Measurements from ENCODE around the gene EVI5.
A peak's percentile ranks its signal among the peaks of the same experiment; 100 is the strongest.

EVI5 gene

GRCh38 chr1:92476071-92476631, 308.8 kb downstream of the EVI5 start:
- Histone ChIP-seq H3K9me3 (ENCODE audit: control insufficient read depth, low read length) (no peaks in the 10 kb centered on the region), H3K4me3 (ENCODE audit: extremely low read depth, insufficient read depth, low read length, poor library complexity, severe bottlenecking) (no peak overlapping the region), H3K27ac (ENCODE audit: low read depth, low read length, severe bottlenecking) (no peak overlapping the region), H3K4me1 (ENCODE audit: control insufficient read depth, insufficient read depth, low read length, poor library complexity, severe bottlenecking) (peaks cover 3% of the 10 kb centered on the region), H3K36me3 (ENCODE audit: control insufficient read depth, insufficient read depth, low read length) (peaks cover 2% of the 10 kb centered on the region)
- 70 to 89% methylated on average over 7 to 8 of the region's 12 CpGs for WGBS, 2 experiments (ENCODE audit: insufficient coverage in 2 of 2)

DNA sequence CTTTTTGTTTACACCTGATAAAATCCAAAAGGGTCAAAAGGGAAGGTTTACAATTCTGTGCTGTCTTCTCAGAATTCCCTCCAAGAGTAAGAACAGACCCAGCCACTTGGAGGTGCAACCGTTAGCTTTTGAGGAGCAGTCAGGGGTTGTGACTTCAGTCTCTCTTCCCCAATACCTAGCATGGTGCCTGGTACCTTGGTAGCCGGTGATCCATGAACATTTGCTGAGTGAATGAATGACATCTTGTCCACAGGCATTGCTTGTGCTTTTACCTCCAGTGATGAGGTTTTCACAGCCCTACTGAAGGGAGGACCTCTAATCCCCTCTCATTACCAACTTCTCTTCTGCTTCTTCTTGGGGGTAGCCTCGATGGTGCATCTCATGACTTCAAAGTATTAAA, 309.9 kb downstream of the EVI5 start:
- Histone ChIP-seq H3K9me3 (ENCODE audit: control insufficient read depth, low read length) (no peaks in the 10 kb centered on the region), H3K36me3 (ENCODE audit: control insufficient read depth, insufficient read depth, low read length) (peaks cover 2% of the 10 kb centered on the region), H3K4me1 (ENCODE audit: control insufficient read depth, insufficient read depth, low read length, poor library complexity, severe bottlenecking) (no peaks in the 10 kb centered on the region), H3K27ac (ENCODE audit: low read depth, low read length, severe bottlenecking) (no peak overlapping the region), H3K4me3 (ENCODE audit: extremely low read depth, insufficient read depth, low read length, poor library complexity, severe bottlenecking) (no peak overlapping the region)
- WGBS, 2 experiments (ENCODE audit: insufficient coverage in 2 of 2), result 100% methylated on average over 2 of the region's 3 CpGs

DNA sequence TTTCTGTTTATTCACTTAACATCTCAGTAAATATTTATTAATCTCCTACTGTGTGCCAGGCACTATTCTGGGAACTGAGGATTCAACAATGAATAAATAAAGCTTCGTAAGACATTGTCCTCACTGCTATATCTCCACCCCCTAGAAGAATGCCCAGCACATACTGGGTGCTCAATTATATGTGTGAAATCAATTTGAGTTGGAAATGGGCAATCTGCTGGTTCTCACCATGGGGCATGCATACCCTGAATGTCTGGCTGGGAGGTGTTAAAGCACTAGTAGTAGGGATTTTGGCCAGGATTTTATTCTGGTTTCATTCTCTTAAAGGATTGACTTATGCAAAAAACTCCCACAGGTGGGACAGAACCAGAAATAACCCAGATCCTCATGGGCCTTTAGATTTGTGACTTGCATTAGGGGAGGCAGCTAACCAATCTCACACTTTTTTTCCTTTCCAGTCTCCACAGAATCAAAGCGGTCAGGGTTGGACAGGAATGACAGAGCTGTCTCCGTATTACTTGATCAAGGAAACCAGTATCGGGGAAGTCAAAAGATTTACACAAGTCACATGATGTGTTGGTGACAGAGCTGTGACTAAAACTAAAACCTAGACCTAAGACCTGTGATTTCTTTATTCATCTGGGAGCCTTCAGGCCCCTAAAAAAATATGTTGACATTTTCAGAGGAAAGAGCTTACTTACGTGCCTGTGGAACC, 311.0 kb downstream of the EVI5 start:
- Histone ChIP-seq H3K4me3 (ENCODE audit: extremely low read depth, insufficient read depth, low read length, poor library complexity, severe bottlenecking) (no peak overlapping the region), H3K36me3 (ENCODE audit: control insufficient read depth, insufficient read depth, low read length) (no peaks in the 10 kb centered on the region), H3K4me1 (ENCODE audit: control insufficient read depth, insufficient read depth, low read length, poor library complexity, severe bottlenecking) (no peaks in the 10 kb centered on the region), H3K9me3 (ENCODE audit: control insufficient read depth, low read length) (no peaks in the 10 kb centered on the region), H3K27ac (ENCODE audit: low read depth, low read length, severe bottlenecking) (no peak overlapping the region)
- WGBS, 2 experiments (ENCODE audit: insufficient coverage in 2 of 2), result 82 to 100% methylated on average over 2 of the region's 5 CpGs

DNA sequence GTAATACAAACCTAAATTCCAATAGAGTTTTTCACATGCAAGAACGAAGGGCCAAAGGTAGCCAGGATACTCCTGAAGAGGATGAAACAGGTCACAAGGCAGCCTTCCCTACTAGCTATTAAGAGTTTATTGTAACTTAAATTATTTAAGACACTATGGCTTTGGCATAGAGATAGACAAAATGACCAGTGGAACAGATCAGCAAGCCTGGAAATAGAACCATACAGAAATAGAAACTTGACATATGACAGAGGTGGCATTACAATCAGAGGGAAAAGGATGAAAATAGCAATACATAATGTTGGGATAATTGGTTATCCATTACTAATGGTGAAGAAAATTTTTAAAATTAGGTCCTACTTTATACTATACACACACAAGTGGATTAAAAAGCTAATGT, 314.7 kb downstream of the EVI5 start:
- Histone ChIP-seq H3K27ac (ENCODE audit: low read depth, low read length, severe bottlenecking) (no peak overlapping the region), H3K4me3 (ENCODE audit: extremely low read depth, insufficient read depth, low read length, poor library complexity, severe bottlenecking) (no peak overlapping the region), H3K36me3 (ENCODE audit: control insufficient read depth, insufficient read depth, low read length) (no peaks in the 10 kb centered on the region), H3K9me3 (ENCODE audit: control insufficient read depth, low read length) (no peaks in the 10 kb centered on the region), H3K4me1 (ENCODE audit: control insufficient read depth, insufficient read depth, low read length, poor library complexity, severe bottlenecking) (no peaks in the 10 kb centered on the region)
- no CpG with 5 or more reads among the region's 1 CpG for WGBS, 2 experiments (ENCODE audit: insufficient coverage in 2 of 2)

DNA sequence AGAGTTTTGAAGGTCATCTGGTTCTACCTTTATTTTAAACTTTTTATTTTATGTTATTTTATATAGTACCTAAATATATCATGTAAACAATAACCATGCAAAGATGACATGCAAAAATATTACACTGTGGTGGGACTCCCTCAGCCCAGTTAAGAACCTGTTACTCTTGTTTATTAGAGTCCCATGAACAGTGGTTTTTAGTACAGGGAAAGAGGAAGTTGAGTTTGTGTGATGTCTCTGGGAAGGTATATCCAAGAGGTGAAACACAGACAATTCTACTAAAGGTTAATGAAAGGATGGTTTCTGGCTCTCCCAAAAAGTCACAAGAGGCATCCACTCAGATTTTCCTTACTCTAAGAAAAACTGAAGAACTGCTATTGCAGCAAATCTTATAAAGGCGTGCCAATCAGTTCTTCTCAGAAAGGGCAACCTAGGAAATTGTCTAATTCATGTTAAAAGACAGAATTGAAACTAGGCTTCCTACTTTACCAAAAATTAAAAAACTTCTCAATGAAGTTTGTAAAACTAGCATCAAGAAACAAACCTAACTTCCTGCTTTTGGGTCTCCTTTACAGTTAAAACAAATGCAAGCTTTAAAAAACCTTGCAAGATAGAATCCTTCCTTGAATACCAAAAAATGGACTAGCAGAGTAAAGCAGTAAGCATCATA, 318.1 kb downstream of the EVI5 start:
- Histone ChIP-seq H3K36me3 (ENCODE audit: control insufficient read depth, insufficient read depth, low read length) (no peaks in the 10 kb centered on the region), H3K4me3 (ENCODE audit: extremely low read depth, insufficient read depth, low read length, poor library complexity, severe bottlenecking) (no peak overlapping the region), H3K4me1 (ENCODE audit: control insufficient read depth, insufficient read depth, low read length, poor library complexity, severe bottlenecking) (no peaks in the 10 kb centered on the region), H3K27ac (ENCODE audit: low read depth, low read length, severe bottlenecking) (no peak overlapping the region), H3K9me3 (ENCODE audit: control insufficient read depth, low read length) (no peaks in the 10 kb centered on the region)
- WGBS, 2 experiments (ENCODE audit: insufficient coverage in 2 of 2), result 100% methylated on average over 1 of the region's 1 CpG; no CpG with 5 or more reads in 1 of the 2 experiments

GRCh38 chr1:92465256-92465647, 319.7 kb downstream of the EVI5 start:
- H3K4me3 ChIP-seq (ENCODE audit: extremely low read depth, insufficient read depth, low read length, poor library complexity, severe bottlenecking), result no peak overlapping the region
- WGBS, 2 experiments (ENCODE audit: insufficient coverage in 2 of 2), result 80 to 100% methylated on average over 1 of the region's 1 CpG
- no peaks in the 10 kb centered on the region for H3K4me1 ChIP-seq (ENCODE audit: control insufficient read depth, insufficient read depth, low read length, poor library complexity, severe bottlenecking)
- H3K36me3 ChIP-seq (ENCODE audit: control insufficient read depth, insufficient read depth, low read length), result no peaks in the 10 kb centered on the region
- H3K27ac ChIP-seq (ENCODE audit: low read depth, low read length, severe bottlenecking), result no peak overlapping the region
- no peaks in the 10 kb centered on the region for H3K9me3 ChIP-seq (ENCODE audit: control insufficient read depth, low read length)

DNA sequence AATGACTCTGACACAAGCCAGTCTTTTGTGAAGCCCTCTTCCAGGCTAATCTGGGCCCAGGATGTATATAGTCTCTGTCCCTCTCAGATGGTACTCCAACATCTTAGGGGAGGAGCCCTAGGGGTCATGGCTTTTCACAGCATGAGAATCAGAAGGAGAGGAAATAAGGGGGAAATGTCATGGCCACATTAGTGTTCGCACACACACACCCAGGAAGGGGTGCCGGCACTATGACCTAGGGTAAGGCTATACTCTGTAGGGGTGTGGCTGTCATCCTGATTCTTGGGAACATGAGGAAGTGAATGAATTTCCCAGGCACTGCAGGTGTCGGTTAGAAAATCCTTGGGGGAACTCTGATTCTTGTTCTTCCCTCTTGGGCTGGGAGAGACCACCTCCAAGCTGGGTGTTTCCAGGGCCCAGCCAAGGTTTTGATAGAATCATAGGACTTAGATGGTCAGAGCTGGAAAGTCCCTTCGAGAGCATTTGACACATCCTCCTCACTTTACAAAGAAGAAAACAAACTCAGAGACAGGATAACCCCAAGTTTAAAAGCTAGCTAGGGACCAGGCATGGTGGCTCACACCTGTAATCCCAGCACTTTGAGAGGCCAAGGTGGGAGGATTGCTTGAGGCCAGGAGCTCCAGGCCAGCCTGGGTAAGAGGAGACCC, 320.2 kb downstream of the EVI5 start:
- 93% methylated on average over 2 to 3 of the region's 4 CpGs for WGBS, 2 experiments (ENCODE audit: insufficient coverage in 2 of 2)
- Histone ChIP-seq H3K36me3 (ENCODE audit: control insufficient read depth, insufficient read depth, low read length) (no peaks in the 10 kb centered on the region), H3K27ac (ENCODE audit: low read depth, low read length, severe bottlenecking) (no peak overlapping the region), H3K4me1 (ENCODE audit: control insufficient read depth, insufficient read depth, low read length, poor library complexity, severe bottlenecking) (no peaks in the 10 kb centered on the region), H3K4me3 (ENCODE audit: extremely low read depth, insufficient read depth, low read length, poor library complexity, severe bottlenecking) (no peak overlapping the region), H3K9me3 (ENCODE audit: control insufficient read depth, low read length) (no peaks in the 10 kb centered on the region)

DNA sequence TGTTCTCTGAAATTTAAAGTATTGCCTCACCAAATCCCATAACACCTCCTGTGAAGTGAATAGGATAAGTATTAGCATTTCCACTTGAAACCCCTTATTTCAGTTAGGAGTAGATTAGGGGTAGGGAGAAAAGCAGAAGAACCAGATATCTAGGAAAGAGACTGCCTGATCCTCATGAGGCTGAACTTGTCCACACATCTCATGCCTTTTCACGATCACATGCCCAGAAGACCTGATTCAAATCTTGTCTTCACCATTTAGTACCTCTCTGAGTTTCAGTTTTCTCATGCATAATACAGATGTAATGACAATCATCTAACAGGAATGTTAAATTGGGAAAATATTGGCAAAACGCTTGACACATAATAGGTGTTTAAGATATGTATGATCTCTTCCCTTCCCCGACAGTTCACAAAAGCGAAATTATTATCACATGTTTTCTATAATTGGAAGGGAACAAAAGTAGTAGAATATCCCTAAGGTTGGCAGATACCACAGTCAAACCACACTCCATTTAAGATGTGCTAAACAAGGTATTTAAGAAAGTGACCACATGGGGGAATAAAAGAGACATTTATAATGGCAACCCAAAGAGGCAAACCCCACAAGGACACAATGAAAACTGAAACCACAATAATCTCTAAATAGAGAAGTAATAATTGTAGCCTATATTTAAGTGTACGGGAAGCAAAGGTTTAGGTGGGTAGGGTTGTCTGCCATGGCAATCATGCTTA, 323.4 kb downstream of the EVI5 start:
- Histone ChIP-seq H3K4me3 (ENCODE audit: extremely low read depth, insufficient read depth, low read length, poor library complexity, severe bottlenecking) (no peak overlapping the region), H3K27ac (ENCODE audit: low read depth, low read length, severe bottlenecking) (no peak overlapping the region), H3K4me1 (ENCODE audit: control insufficient read depth, insufficient read depth, low read length, poor library complexity, severe bottlenecking) (no peaks in the 10 kb centered on the region), H3K9me3 (ENCODE audit: control insufficient read depth, low read length) (no peaks in the 10 kb centered on the region), H3K36me3 (ENCODE audit: control insufficient read depth, insufficient read depth, low read length) (no peaks in the 10 kb centered on the region)
- 60% methylated on average over 1 of the region's 5 CpGs; no CpG with 5 or more reads in 1 of the 2 experiments for WGBS, 2 experiments (ENCODE audit: insufficient coverage in 2 of 2)

DNA sequence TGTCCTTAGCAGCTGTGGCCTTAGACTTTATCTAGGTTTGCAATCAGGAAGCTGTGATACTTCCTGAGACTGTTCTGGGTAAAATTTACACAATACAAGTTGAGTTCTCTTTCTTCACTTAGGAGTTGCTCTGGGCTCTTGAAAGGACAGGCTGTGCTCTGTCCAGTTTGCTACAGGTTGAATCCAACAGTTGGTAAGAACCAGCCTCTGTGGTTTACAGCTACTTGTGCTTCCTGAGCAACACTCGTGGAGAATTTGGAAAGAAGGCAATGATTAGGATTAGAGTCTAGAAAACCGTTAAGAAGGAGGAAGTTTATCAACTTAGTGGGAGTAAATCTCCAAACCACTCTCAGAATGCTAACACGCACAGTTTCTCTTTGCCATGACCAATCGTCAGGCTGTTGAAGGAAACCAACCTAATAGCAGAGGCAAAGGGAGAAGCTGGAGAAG, 325.0 kb downstream of the EVI5 start:
- no peaks in the 10 kb centered on the region for H3K36me3 ChIP-seq (ENCODE audit: control insufficient read depth, insufficient read depth, low read length)
- no peaks in the 10 kb centered on the region for H3K9me3 ChIP-seq (ENCODE audit: control insufficient read depth, low read length)
- WGBS, 2 experiments (ENCODE audit: insufficient coverage in 2 of 2), result 100% methylated on average over 2 of the region's 4 CpGs
- peak overlapping the region; percentile 24 for H3K27ac ChIP-seq (ENCODE audit: low read depth, low read length, severe bottlenecking)
- no peak overlapping the region for H3K4me3 ChIP-seq (ENCODE audit: extremely low read depth, insufficient read depth, low read length, poor library complexity, severe bottlenecking)
- H3K4me1 ChIP-seq (ENCODE audit: control insufficient read depth, insufficient read depth, low read length, poor library complexity, severe bottlenecking), result no peaks in the 10 kb centered on the region

All from mesodermal cell (in vitro differentiated cells).